Measurements from ENCODE around the gene GLCE. TPM values are rescaled to one million over a fixed set of nuclear protein-coding genes. Genes with fewer than 3 reads are reported as not detected.
"Not testable (repeated sequence)": the region's sequence is repeated elsewhere in the genome, so short reads cannot be mapped to it uniquely, and the experiment has no call there.

GLCE gene
- total RNA-seq, 1 donor = 14.8 TPM

- Histone ChIP-seq H3K4me3 (ENCODE audit: insufficient read depth, low read length) (no peak overlapping the region), H3K27ac (ENCODE audit: low read depth, low read length) (no peak overlapping the region), H2AFZ (ENCODE audit: low read length) (no peak overlapping the region), H3K36me3 (ENCODE audit: insufficient read depth, low read length) (no peaks in the 10 kb centered on the region), H3K27me3 (ENCODE audit: insufficient read depth, low read length) (peaks cover 15% of the 10 kb centered on the region), H3K79me2 (ENCODE audit: insufficient read depth, low read length) (no peaks in the 10 kb centered on the region), H4K20me1 (ENCODE audit: insufficient read depth, low read length) (no peaks in the 10 kb centered on the region), H3K4me2 (ENCODE audit: insufficient read depth, low read length) (peak overlapping the region; percentile 78), H3K9me3 (ENCODE audit: low read depth, low read length) (no peaks in the 10 kb centered on the region), H3K4me1 (ENCODE audit: insufficient read depth, low read length) (peaks cover 20% of the 10 kb centered on the region)
- no peak for TF ChIP-seq CTCF (IDR thresholded peaks at IDR 0.05; ENCODE audit: extremely low read depth, low read depth, low read length)
- DNase-seq (ENCODE audit: insufficient read length, low spot score, missing footprints) = peak; percentile 80
These were observed 139.6 kb downstream of the GLCE start for GRCh38 chr15:69299943-69300588.

GRCh38 chr15:69301101-69301500, 140.7 kb downstream of the GLCE start:
- not testable (repeated sequence) for H3K36me3 ChIP-seq (ENCODE audit: insufficient read depth, low read length); H4K20me1 ChIP-seq (ENCODE audit: insufficient read depth, low read length); H3K9me3 ChIP-seq (ENCODE audit: low read depth, low read length); H2AFZ ChIP-seq (ENCODE audit: low read length); H3K79me2 ChIP-seq (ENCODE audit: insufficient read depth, low read length); H3K4me2 ChIP-seq (ENCODE audit: insufficient read depth, low read length); H3K4me3 ChIP-seq (ENCODE audit: insufficient read depth, low read length); H3K27ac ChIP-seq (ENCODE audit: low read depth, low read length)
- peaks cover 15% of the 10 kb centered on the region for H3K27me3 ChIP-seq (ENCODE audit: insufficient read depth, low read length)
- peak; percentile 68 for DNase-seq (ENCODE audit: insufficient read length, low spot score, missing footprints)
- H3K4me1 ChIP-seq (ENCODE audit: insufficient read depth, low read length) = peaks cover 30% of the 10 kb centered on the region

- Histone ChIP-seq H3K27me3 (ENCODE audit: insufficient read depth, low read length) (peaks cover 15% of the 10 kb centered on the region), H3K4me1 (ENCODE audit: insufficient read depth, low read length) (peaks cover 31% of the 10 kb centered on the region)
- not testable (repeated sequence) for H3K9me3 ChIP-seq (ENCODE audit: low read depth, low read length); H2AFZ ChIP-seq (ENCODE audit: low read length); H3K36me3 ChIP-seq (ENCODE audit: insufficient read depth, low read length); H4K20me1 ChIP-seq (ENCODE audit: insufficient read depth, low read length); H3K27ac ChIP-seq (ENCODE audit: low read depth, low read length); H3K4me3 ChIP-seq (ENCODE audit: insufficient read depth, low read length); H3K4me2 ChIP-seq (ENCODE audit: insufficient read depth, low read length); DNase-seq (ENCODE audit: insufficient read length, low spot score, missing footprints); H3K79me2 ChIP-seq (ENCODE audit: insufficient read depth, low read length)
These were observed 141.7 kb downstream of the GLCE start for GRCh38 chr15:69302087-69302486.

- H3K27ac ChIP-seq (ENCODE audit: low read depth, low read length) = no peak overlapping the region
- peaks cover 31% of the 10 kb centered on the region for H3K4me1 ChIP-seq (ENCODE audit: insufficient read depth, low read length)
- H3K79me2 ChIP-seq (ENCODE audit: insufficient read depth, low read length) = no peaks in the 10 kb centered on the region
- no peaks in the 10 kb centered on the region for H3K9me3 ChIP-seq (ENCODE audit: low read depth, low read length)
- H2AFZ ChIP-seq (ENCODE audit: low read length) = no peak overlapping the region
- no peaks in the 10 kb centered on the region for H3K36me3 ChIP-seq (ENCODE audit: insufficient read depth, low read length)
- DNase-seq (ENCODE audit: insufficient read length, low spot score, missing footprints) = no peak
- H3K27me3 ChIP-seq (ENCODE audit: insufficient read depth, low read length) = peaks cover 9% of the 10 kb centered on the region
- TF ChIP-seq CTCF (IDR thresholded peaks at IDR 0.05; ENCODE audit: extremely low read depth, low read depth, low read length) = no peak
- no peak overlapping the region for H3K4me3 ChIP-seq (ENCODE audit: insufficient read depth, low read length)
- no peak overlapping the region for H3K4me2 ChIP-seq (ENCODE audit: insufficient read depth, low read length)
- no peaks in the 10 kb centered on the region for H4K20me1 ChIP-seq (ENCODE audit: insufficient read depth, low read length)
These were observed 142.5 kb downstream of the GLCE start for GRCh38 chr15:69302929-69303328.

- peak; percentile 69 for DNase-seq (ENCODE audit: insufficient read length, low spot score, missing footprints)
- Histone ChIP-seq H2AFZ (ENCODE audit: low read length) (peak overlapping the region; percentile 19), H3K4me1 (ENCODE audit: insufficient read depth, low read length) (peaks cover 31% of the 10 kb centered on the region), H3K9me3 (ENCODE audit: low read depth, low read length) (no peaks in the 10 kb centered on the region), H3K4me3 (ENCODE audit: insufficient read depth, low read length) (no peak overlapping the region), H3K27me3 (ENCODE audit: insufficient read depth, low read length) (peaks cover 4% of the 10 kb centered on the region), H3K79me2 (ENCODE audit: insufficient read depth, low read length) (no peaks in the 10 kb centered on the region), H3K27ac (ENCODE audit: low read depth, low read length) (peak overlapping the region; percentile 6), H3K4me2 (ENCODE audit: insufficient read depth, low read length) (no peak overlapping the region), H3K36me3 (ENCODE audit: insufficient read depth, low read length) (no peaks in the 10 kb centered on the region), H4K20me1 (ENCODE audit: insufficient read depth, low read length) (no peaks in the 10 kb centered on the region)
- TF ChIP-seq CTCF (IDR thresholded peaks at IDR 0.05; ENCODE audit: extremely low read depth, low read depth, low read length) = peak; percentile 30
These were observed 143.1 kb downstream of the GLCE start for GRCh38 chr15:69303337-69304181.
